Colonic mucosa (tissue), 4 donors: ENCODE data around the gene CINP. TPM values are rescaled to one million over a fixed set of nuclear protein-coding genes. Genes with fewer than 3 reads are reported as not detected.

Experiments
- DNase-seq: peaks from one replicate; pipeline ENCODE4 v3.0.0-alpha.2; 2020
- H3K27ac ChIP-seq: fragments of 200-600 bp; one replicate; pipeline ENCODE4 v1.8.0; 2021
- H3K27me3 ChIP-seq: fragments of 200-600 bp; one replicate; pipeline ENCODE4 v1.8.0; 2021
- H3K36me3 ChIP-seq: fragments of 200-600 bp; one replicate; pipeline ENCODE4 v1.8.0; 2021
- H3K4me1 ChIP-seq: fragments of 200-600 bp; one replicate; pipeline ENCODE4 v1.8.0; 2021; ENCODE audit warnings: mild to moderate bottlenecking
- H3K4me3 ChIP-seq: fragments of 200-600 bp; one replicate; pipeline ENCODE4 v1.8.0; 2021
- H3K9ac ChIP-seq, 2 donors: one replicate each; pipeline ENCODE4 v1.7.0; 2013; ENCODE audit warnings: control low read depth in 2 of 2, low read depth in 2 of 2, low read length in 2 of 2
- H3K9me3 ChIP-seq: fragments of 200-600 bp; one replicate; pipeline ENCODE4 v1.8.0; 2021
- intact Hi-C: fragments of 100-400 bp; cut with DNase I; formaldehyde crosslinking; loops from one replicate; pipeline ENCODE4 v1.14.1; 2022
- total RNA-seq, 2 donors: library from RNA; stranded (reverse); fragmentation: NEBNext Ultra II Directional in 1 of 2; extraction: Animal tissue kit (Norgen Biotek cat#: 25700) in 1 of 2; gene quantifications; one replicate each; pipeline ENCODE4 v1.2.1, GENCODE V29; 2021
- TF ChIP-seq, protein P1 (sequence below): fragments of 200-600 bp; IDR thresholded peaks from one replicate; pipeline ENCODE4 v1.8.0; 2022; ENCODE audit warnings: antibody characterized with exemption, mild to moderate bottlenecking
- donor health status: healthy.
- donor health status: DM: no; HTN: no; CAD: no.
- donor health status: DM: no; HTN: no; CAD: no.

Gene CINP
- total RNA-seq, 2 donors from 2014 or later, result 29.5 to 43.2 TPM

DNA sequence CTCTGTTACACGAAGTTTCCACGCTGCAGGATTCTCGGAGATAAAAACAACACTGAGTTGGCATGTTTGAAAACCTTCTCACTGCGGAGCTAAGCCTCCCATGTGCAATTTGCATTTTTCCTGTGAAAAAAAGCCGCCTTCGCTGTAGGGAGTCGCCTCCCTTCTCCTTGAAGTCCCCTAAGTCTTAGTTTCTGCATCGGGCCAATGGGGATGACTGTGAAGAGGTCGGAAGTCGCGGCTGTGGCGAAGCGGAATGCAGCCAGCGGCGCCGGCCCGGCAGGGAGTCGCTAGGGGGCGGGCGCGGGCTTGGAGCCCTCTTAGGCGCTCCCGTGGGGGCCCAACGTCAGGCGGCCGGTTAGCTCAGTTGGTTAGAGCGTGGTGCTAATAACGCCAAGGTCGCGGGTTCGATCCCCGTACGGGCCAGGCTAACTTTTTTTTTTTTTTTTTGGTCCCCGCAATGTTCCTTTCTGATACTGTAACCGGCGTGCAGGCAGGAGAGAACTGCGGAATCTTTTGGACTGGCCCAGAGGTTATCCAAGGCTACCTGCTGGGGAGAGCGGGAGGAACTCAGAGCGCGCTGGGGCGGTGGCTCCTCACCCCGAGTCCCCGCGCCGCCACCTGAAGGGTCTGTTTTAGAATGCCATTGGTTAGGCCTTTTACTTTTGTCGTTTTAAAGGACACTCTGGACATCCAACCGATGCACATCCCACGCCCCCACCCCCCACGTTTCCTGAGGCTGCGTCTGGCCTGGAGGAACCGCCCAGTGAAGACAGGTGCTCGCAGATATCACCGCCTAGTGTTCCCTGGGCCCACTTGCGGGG is 45.7 kb downstream of the CINP start:
- Histone ChIP-seq H3K36me3 (no peaks in the 10 kb centered on the region), H3K9me3 (no peaks in the 10 kb centered on the region), H3K4me3 (peak overlapping the region; percentile 51), H3K27me3 (no peaks in the 10 kb centered on the region), H3K4me1 (peaks cover 7% of the 10 kb centered on the region), H3K9ac (peak overlapping the region; percentile 62 to 89), H3K27ac (peak overlapping the region; percentile 88)
- TF ChIP-seq, protein P1, sequence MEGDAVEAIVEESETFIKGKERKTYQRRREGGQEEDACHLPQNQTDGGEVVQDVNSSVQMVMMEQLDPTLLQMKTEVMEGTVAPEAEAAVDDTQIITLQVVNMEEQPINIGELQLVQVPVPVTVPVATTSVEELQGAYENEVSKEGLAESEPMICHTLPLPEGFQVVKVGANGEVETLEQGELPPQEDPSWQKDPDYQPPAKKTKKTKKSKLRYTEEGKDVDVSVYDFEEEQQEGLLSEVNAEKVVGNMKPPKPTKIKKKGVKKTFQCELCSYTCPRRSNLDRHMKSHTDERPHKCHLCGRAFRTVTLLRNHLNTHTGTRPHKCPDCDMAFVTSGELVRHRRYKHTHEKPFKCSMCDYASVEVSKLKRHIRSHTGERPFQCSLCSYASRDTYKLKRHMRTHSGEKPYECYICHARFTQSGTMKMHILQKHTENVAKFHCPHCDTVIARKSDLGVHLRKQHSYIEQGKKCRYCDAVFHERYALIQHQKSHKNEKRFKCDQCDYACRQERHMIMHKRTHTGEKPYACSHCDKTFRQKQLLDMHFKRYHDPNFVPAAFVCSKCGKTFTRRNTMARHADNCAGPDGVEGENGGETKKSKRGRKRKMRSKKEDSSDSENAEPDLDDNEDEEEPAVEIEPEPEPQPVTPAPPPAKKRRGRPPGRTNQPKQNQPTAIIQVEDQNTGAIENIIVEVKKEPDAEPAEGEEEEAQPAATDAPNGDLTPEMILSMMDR, result peak; percentile 51
- DNase-seq, result peak; percentile 94
- intact Hi-C loops, result loop anchor here (10.0 kb wide), 1 partner anchor 352 kb away; the partner anchor contains the start of gene DYNC1H1

DNA sequence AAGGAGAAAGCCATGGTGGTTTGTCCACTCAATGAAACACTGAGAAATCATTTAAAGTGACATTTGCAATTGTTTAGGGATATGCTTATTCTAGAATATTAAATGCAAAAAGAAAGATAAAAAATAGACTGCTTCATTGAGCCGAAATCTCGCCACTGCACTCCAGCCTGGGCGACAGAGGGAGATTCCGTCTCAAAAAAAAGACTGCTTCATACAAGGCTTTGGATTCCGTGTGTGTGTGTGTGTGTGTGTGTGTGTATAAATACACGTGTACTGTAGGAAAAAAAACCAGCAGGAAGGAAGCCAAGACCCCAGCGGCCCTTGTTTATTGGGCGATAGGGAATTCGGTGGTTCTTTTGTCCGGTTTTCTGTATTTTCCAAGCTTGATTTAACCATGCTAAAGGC is 46.4 kb downstream of the CINP start:
- Histone ChIP-seq H3K4me1 (peaks cover 7% of the 10 kb centered on the region), H3K36me3 (no peaks in the 10 kb centered on the region), H3K4me3 (peak overlapping the region; percentile 51), H3K27ac (peak overlapping the region; percentile 75), H3K9me3 (no peaks in the 10 kb centered on the region), H3K27me3 (no peaks in the 10 kb centered on the region), H3K9ac (peak overlapping the region; percentile 39 to 87)
- intact Hi-C loops, result loop anchor here (10.0 kb wide), 1 partner anchor 352 kb away; the partner anchor contains the start of gene DYNC1H1
- peak; percentile 70 for DNase-seq
- TF ChIP-seq, protein P1, result no peak

DNA sequence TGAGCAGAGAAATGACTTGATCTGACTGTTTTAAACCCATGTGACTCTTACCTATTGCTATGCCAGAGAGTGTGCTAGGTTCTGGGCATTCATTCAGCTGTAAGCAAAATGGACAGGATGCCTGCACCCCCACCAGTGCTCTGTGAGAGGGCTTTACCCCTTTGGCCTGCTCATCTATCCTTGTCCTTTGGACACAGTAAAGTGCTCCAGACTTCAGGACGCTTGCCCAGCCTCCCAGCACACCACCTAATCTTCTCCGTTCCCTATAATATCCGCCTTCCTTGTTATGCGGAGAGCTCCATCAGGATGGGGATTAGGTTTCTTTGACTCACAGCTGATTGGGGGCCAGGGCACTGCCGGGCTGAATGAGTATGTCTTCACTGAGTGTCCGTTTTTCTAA is 47.6 kb downstream of the CINP start:
- no peaks in the 10 kb centered on the region for H3K36me3 ChIP-seq
- H3K9me3 ChIP-seq, result no peaks in the 10 kb centered on the region
- no peaks in the 10 kb centered on the region for H3K27me3 ChIP-seq
- intact Hi-C loops, result loop anchor here (2.0 to 10.0 kb wide), 2 partner anchors 80 to 350 kb away; partner anchors contain the start of gene DYNC1H1
- H3K4me3 ChIP-seq, result no peak overlapping the region
- peaks cover 3% of the 10 kb centered on the region for H3K4me1 ChIP-seq
- H3K9ac ChIP-seq, result peak overlapping the region in 1 of 2 donors; percentile 4
- TF ChIP-seq, protein P1, result no peak
- DNase-seq, result no peak
- no peak overlapping the region for H3K27ac ChIP-seq

DNA sequence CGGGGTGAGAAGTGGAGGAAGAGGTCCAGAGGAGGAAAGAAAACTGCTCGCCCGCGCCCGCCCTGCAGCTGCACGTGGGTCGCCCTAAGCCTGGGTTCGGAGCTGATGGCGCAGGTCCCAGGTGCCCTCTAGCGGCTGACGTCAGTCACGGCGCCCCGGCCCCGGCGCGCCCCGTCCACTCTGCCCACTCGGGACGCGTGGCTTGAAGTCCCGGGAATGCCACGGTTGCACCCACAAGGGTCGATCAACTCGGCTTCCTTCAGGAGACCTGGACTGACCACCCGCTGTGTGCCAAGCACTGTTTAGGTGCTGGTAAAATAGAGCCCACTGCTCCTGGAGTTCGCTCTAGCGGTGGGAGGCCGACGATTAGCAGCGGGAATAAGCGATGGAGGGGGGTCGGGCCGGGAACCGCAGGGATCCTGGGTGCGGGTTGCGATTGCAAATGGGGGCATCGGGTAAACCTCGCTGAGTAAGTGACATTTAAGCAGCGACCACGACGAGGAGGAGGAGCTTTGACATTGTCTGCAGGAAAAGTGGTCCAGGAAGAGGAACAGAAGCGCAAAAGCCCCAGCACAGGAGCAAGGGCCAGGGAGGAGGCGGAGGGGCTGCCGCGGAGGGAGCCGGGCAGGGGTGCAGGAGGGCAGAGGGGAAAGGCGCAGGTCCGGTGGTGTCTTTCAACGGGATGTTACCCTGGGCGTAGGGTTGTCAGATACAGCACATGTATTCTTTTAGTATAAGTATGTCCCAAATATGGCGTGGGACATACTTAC is 48.3 kb downstream of the CINP start:
- intact Hi-C loops, result loop anchor here (2.0 to 10.0 kb wide), 2 partner anchors 80 to 350 kb away; partner anchors contain the start of gene DYNC1H1
- Histone ChIP-seq H3K4me1 (peaks cover 3% of the 10 kb centered on the region), H3K27ac (no peak overlapping the region), H3K9ac (peak overlapping the region; percentile 16 to 68), H3K9me3 (no peaks in the 10 kb centered on the region), H3K4me3 (peak overlapping the region; percentile 49), H3K27me3 (no peaks in the 10 kb centered on the region), H3K36me3 (no peaks in the 10 kb centered on the region)
- TF ChIP-seq, protein P1, result peak; percentile 98
- DNase-seq, result peak; percentile 88
